Gastrocnemius medialis (tissue), 4 donors: ENCODE results near the gene DNAJC18.

Source experiments
- CTCF ChIP-seq, 5 experiments: fragments of 450-650 bp in 3 of 5; fragments of 200-600 bp in 2 of 5; sonication (generic) in 2 of 5; IDR thresholded peaks in 4 of 5; conservative IDR thresholded peaks in 1 of 5; 1 replicate in 4 of 5; 2 replicates in 1 of 5; pipeline ENCODE4 v1.5.1; 2016 to 2019; ENCODE audit warnings: antibody characterized with exemption in 5 of 5, mild to moderate bottlenecking in 3 of 5, moderate library complexity in 3 of 5
- POLR2A ChIP-seq, 2 donors: fragments of 450-650 bp; IDR thresholded peaks; one replicate each; pipeline ENCODE4 v1.6.1; 2017; ENCODE audit warnings: antibody characterized with exemption in 2 of 2, mild to moderate bottlenecking in 2 of 2, moderate library complexity in 2 of 2

- TF ChIP-seq CTCF (IDR thresholded peaks at IDR 0.05 in 4 of 5, conservative IDR thresholded peaks at IDR 0.05 in 1 of 5) (no peak), POLR2A (IDR thresholded peaks at IDR 0.05) (no peak)
These were observed 29.0 kb downstream of the DNAJC18 start for GRCh38 chr5:139410121-139410992.
